OCI-LY3 (cell line): ENCODE measurements around the gene RTBDN.
A peak's percentile ranks its signal among the peaks of the same experiment; 100 is the strongest.

ENCODE experiments used
- H2AFZ ChIP-seq: fragments of 200-600, 300-600 bp; shearing (Covaris generic); 2 replicates; pipeline ENCODE4 v1.6.0; 2014; ENCODE audit warnings: antibody characterized with exemption, low read depth, low read length
- H3K27ac ChIP-seq: fragments of 200-600, 300-600 bp; sonication (generic); 2 replicates; pipeline ENCODE4 v1.5.1; 2014; ENCODE audit warnings: mild to moderate bottlenecking, low read length, moderate library complexity, mixed read lengths
- H3K27me3 ChIP-seq: fragments of 200-600, 300-600 bp; sonication (generic); 2 replicates; pipeline ENCODE4 v1.6.1; 2014; ENCODE audit warnings: low read depth, low read length, mixed read lengths
- H3K36me3 ChIP-seq: fragments of 200-600, 300-600 bp; sonication (generic); replicated peaks from 2 replicates; pipeline ENCODE3; 2014; ENCODE audit warnings: low read depth, low read length, mixed read lengths
- H3K4me1 ChIP-seq: fragments of 300-600, 200-600 bp; sonication (generic); 2 replicates; pipeline ENCODE4 v1.6.1; 2014; ENCODE audit warnings: low read length, mixed read lengths
- H3K4me2 ChIP-seq: fragments of 200-600, 300-600 bp; sonication (generic); 2 replicates; pipeline ENCODE4 v1.6.1; 2014; ENCODE audit warnings: low read length, mixed read lengths
- H3K4me3 ChIP-seq: fragments of 300-600, 200-600 bp; sonication (generic); 2 replicates; pipeline ENCODE4 v1.5.1; 2014; ENCODE audit warnings: antibody characterized with exemption, mild to moderate bottlenecking, low read length, moderate library complexity
- H3K79me2 ChIP-seq: fragments of 300-600, 200-600 bp; shearing (Covaris generic); 2 replicates; pipeline ENCODE4 v1.6.1; 2014; ENCODE audit warnings: mild to moderate bottlenecking, low read length, mixed read lengths
- H3K9ac ChIP-seq: fragments of 300-600, 200-600 bp; shearing (Covaris generic); 2 replicates; pipeline ENCODE4 v1.6.0; 2014; ENCODE audit warnings: mild to moderate bottlenecking, low read length, moderate library complexity
- H3K9me3 ChIP-seq: fragments of 200-600, 300-600 bp; shearing (Covaris generic); 2 replicates; pipeline ENCODE4 v1.6.1; 2014; ENCODE audit warnings: low read length, mixed read lengths; ENCODE audit not compliant: insufficient read depth
- H4K20me1 ChIP-seq: fragments of 200-600, 300-600 bp; sonication (generic); 2 replicates; pipeline ENCODE4 v1.6.1; 2016; ENCODE audit warnings: low read length, mixed read lengths; ENCODE audit not compliant: insufficient read depth
- EZH2phosphoT487 ChIP-seq: fragments of 200-600 bp; shearing (Covaris generic); IDR thresholded peaks from 2 replicates; pipeline ENCODE4 v1.6.1; 2018; ENCODE audit warnings: antibody characterized with exemption, mixed run types, low read depth
- TF ChIP-seq, protein P1 (sequence below): fragments of 200-600, 300-600 bp; sonication (generic); IDR thresholded peaks from 2 replicates; pipeline ENCODE4 v1.5.1; 2014; ENCODE audit warnings: antibody characterized with exemption, low read length, low read depth

Gene RTBDN

DNA sequence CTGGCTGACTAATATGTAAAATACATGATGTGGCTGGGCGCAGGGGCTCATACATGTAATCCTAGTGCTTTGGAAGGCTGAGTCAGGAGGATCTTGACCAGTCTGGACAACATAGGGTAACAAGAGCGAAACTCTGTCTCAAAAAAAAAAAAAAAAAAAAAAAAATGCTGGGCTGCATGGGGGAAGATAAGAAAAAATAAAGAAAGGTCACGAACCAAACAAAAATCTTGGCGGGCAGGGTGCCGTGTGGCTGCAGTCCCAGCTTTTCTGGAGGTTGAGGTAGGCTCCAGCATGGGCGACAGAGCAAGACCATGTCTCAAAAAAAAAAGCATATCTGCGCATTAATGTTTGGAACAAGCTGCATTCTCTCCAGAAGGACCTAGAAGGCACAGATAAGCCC, 19.3 kb downstream of the RTBDN start:
- H3K4me2 ChIP-seq, result no peak overlapping the region

DNA sequence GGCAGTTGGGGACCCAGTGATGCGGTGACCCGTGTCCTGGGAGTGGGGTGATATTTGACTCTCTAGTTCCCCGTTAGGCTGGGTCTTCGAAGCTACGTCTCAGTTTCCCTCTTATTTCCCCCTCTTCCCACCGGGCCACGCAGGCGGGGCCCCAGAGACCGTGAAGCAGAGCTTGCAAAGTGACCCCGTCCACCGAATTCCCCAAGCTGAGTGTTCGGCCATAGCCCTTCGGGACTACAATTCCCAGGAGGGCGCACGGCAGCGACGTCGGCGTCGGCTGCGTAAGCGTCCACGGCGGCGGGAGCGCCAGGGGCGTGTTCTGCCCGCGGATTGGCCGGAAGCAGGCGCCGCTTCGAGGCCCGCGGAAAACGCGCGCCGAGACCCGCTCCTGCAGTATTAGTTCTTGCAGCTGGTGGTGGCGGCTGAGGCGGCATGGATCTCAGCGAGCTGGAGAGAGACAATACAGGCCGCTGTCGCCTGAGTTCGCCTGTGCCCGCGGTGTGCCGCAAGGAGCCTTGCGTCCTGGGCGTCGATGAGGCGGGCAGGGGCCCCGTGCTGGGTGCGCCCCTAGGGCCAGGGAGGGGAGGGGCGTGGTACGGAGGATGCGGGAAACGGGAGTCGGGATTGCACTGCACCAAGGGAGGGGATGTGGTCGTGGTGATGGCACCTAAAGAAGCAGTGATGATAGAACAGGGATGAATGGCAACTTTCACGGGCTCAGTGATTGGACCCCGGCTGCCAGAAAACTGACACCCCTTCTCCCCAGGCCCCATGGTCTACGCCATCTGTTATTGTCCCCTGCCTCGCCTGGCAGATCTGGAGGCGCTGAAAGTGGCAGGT, 27.9 kb downstream of the RTBDN start, which contains the start of gene RNASEH2A:
TSS of gene RNASEH2A (plus strand) at position 343 of the 840 bp plus-strand sequence. CDS start at position 433, 90 bp downstream.
- H4K20me1 ChIP-seq, result no peaks in the 10 kb centered on the region
- peak within 1 kb of the TSS; percentile 87 for H3K4me3 ChIP-seq
- peaks cover 12% of the 10 kb centered on the region for H3K79me2 ChIP-seq
- peaks cover 16% of the 10 kb centered on the region for H3K4me1 ChIP-seq
- H3K27ac ChIP-seq, result peak within 1 kb of the TSS; percentile 41
- no peak for TF ChIP-seq EZH2phosphoT487
- TF ChIP-seq, protein P1, sequence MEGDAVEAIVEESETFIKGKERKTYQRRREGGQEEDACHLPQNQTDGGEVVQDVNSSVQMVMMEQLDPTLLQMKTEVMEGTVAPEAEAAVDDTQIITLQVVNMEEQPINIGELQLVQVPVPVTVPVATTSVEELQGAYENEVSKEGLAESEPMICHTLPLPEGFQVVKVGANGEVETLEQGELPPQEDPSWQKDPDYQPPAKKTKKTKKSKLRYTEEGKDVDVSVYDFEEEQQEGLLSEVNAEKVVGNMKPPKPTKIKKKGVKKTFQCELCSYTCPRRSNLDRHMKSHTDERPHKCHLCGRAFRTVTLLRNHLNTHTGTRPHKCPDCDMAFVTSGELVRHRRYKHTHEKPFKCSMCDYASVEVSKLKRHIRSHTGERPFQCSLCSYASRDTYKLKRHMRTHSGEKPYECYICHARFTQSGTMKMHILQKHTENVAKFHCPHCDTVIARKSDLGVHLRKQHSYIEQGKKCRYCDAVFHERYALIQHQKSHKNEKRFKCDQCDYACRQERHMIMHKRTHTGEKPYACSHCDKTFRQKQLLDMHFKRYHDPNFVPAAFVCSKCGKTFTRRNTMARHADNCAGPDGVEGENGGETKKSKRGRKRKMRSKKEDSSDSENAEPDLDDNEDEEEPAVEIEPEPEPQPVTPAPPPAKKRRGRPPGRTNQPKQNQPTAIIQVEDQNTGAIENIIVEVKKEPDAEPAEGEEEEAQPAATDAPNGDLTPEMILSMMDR, result no peak
- peaks cover 17% of the 10 kb centered on the region for H3K36me3 ChIP-seq
- no peaks in the 10 kb centered on the region for H3K9me3 ChIP-seq
- peak within 1 kb of the TSS; percentile 82 for H3K9ac ChIP-seq
- H3K27me3 ChIP-seq, result no peaks in the 10 kb centered on the region
- peak within 1 kb of the TSS; percentile 95 for H3K4me2 ChIP-seq
- H2AFZ ChIP-seq, result peak within 1 kb of the TSS; percentile 95

More for the DNA sequence above, 19.3 kb downstream of the RTBDN start:
- H3K4me1 ChIP-seq, result peaks cover 10% of the 10 kb centered on the region
- H3K36me3 ChIP-seq, result peaks cover 21% of the 10 kb centered on the region
- H3K27me3 ChIP-seq, result no peaks in the 10 kb centered on the region
- H3K27ac ChIP-seq, result no peak overlapping the region
- H3K4me3 ChIP-seq, result no peak overlapping the region
- no peaks in the 10 kb centered on the region for H3K79me2 ChIP-seq
- H3K9ac ChIP-seq, result no peak overlapping the region
- H2AFZ ChIP-seq, result no peak overlapping the region
- TF ChIP-seq, protein P1, result no peak
- TF ChIP-seq EZH2phosphoT487, result no peak
- H3K9me3 ChIP-seq, result no peaks in the 10 kb centered on the region
- H4K20me1 ChIP-seq, result no peaks in the 10 kb centered on the region

DNA sequence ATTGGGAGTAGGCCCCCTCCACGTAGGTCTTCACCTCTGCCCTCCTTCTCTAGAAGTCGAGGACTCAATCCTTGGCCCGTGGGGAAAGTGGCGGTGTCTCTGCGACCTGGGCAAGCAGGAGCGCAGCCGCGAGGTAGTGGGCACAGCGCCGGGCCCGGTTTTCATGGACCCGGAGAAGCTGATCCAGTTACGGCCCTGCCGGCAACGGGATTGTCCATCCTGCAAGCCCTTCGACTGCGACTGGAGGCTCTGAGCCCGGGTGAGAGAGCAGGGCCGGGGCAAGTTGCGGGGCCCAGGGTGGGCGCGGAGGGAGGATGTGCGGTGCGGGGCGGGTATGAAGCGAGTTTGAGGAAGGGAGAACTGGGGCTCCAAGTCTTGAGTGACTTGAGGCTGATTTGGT, 30.3 kb downstream of the RTBDN start:
- Histone ChIP-seq H3K4me2 (no peak overlapping the region), H4K20me1 (no peaks in the 10 kb centered on the region), H3K9ac (no peak overlapping the region), H3K27ac (no peak overlapping the region), H3K4me1 (peaks cover 24% of the 10 kb centered on the region), H3K36me3 (peaks cover 20% of the 10 kb centered on the region), H3K9me3 (no peaks in the 10 kb centered on the region), H3K27me3 (no peaks in the 10 kb centered on the region), H3K4me3 (no peak overlapping the region), H3K79me2 (peaks cover 32% of the 10 kb centered on the region), H2AFZ (no peak overlapping the region)
- TF ChIP-seq EZH2phosphoT487, result no peak
- TF ChIP-seq, protein P1, result no peak

DNA sequence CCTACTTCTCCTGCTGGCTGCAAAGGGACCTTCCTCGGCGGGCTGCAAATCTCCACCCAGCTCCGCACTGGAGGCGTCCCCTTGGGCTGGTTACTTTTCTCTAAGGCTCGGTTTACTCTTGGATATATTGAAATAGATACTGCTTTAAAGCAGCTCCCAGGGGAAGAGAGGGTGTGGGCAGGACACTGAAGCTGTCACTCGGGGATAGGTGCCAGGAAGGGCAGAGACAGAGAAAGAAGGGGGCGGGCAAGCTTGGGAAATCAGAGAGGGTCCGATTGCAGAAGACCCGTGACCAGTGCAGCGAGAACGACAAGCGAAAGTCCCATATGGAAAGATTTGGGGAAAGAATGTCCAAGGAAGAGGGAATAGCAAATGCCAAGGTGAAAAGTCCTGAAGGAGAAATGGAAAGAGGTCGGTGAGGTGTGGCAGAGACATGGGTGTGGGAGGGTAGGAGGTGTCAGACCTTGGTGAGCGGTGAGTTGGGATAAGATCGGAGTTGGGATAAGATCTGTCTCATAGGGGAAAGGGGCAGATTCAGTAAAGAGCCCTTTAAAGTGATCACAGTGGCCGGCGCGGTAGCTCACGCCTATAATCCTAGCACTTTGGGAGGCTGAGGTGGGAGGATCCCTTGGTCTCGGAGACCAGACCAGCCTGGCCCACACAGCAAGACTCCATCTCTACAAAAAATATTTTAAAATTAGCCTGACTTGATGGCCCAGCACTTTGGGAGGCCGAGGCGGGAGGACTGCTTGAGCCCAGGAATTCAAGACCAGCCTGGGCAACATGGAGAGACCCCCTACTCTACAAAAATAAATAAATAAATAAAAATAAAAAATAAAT, 31.9 kb downstream of the RTBDN start:
- peak overlapping the region; percentile 92 for H3K4me2 ChIP-seq
- no peak for TF ChIP-seq EZH2phosphoT487
- TF ChIP-seq, protein P1, result no peak
- H3K4me3 ChIP-seq, result peak overlapping the region; percentile 91
- H3K27me3 ChIP-seq, result no peaks in the 10 kb centered on the region
- H4K20me1 ChIP-seq, result no peaks in the 10 kb centered on the region
- peaks cover 24% of the 10 kb centered on the region for H3K4me1 ChIP-seq
- H3K9ac ChIP-seq, result peak overlapping the region; percentile 96
- peak overlapping the region; percentile 86 for H2AFZ ChIP-seq
- H3K27ac ChIP-seq, result no peak overlapping the region
- H3K9me3 ChIP-seq, result no peaks in the 10 kb centered on the region
- peaks cover 32% of the 10 kb centered on the region for H3K79me2 ChIP-seq
- peaks cover 14% of the 10 kb centered on the region for H3K36me3 ChIP-seq
